HG03469 (cell line): Measurements from ENCODE around the gene BLACAT1.

Experiments used
- ATAC-seq: cut with Tn5 transposase; IDR thresholded peaks from one replicate; pipeline ENCODE4 v1.9.1; 2021; ENCODE audit warnings: mild to moderate bottlenecking, moderate library complexity, moderate number of reproducible peaks; ENCODE audit not compliant: unreplicated experiment

BLACAT1 gene

DNA sequence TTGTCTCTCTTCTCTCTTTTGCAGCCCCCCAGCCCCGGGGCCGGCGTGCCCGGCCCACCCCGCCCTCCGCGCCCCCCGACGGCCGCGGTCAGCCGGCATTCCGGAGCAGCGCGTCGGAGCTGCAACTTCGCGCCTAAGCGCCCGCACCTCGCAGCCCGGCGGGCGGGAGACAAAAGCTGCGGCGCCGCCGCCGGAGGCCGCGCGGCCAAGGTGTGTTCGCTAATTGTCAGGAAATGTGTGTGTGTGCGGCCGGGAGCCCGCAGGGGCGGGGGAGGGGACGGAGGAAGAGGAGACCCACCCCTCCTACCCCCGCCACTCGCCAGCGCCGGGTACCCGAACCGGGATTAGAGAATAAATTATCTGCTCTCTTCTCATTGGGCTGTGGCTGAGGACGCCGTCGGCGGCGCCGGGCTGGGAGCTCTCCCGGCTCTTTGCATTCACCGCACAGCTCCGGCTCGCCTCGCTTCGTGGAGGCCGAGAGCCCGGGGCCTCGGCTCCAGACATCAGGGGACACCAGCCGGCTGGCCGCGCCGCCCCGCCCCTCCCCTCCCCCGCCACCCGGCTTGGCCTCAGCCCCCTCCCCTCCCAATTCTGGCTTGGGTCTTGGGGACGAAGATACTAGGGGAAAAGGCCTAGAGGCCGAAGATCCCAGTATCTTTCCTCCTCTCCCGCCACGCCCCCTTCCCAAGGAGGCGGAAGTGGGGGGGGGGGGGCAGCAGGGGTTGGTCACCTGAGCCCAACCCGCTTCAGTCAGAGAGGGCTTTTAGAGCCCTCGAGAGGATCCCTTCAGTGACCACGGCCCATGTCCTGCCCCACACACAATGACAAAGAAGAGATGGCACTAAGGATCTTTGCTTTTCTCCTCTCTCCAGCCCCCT lies 1.3 kb upstream of the BLACAT1 start:
- ATAC-seq: no peak

DNA sequence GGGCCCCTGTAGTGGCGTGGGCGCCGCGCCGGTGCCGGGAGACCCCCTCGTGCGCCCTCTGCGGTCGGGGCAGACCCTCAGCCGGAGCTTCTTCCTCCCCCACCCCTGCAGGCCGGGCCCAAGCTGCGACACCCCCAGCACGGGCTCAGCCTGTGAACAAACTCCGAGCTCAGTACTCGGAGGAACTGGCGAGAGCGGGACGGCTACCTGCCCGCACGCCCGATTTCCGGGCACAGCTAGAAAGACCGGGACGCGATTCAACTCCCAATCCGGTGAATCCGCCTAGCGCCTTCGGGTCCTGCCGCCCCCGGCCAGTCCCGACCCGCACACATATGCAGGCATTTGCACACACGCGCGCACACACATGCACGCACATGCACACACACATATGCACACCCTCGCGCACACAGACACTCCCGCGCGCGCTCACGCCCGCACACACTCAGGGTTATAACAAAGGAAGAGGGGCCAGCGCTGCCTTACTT lies 580 bp upstream of the BLACAT1 start:
- ATAC-seq: no peak

DNA sequence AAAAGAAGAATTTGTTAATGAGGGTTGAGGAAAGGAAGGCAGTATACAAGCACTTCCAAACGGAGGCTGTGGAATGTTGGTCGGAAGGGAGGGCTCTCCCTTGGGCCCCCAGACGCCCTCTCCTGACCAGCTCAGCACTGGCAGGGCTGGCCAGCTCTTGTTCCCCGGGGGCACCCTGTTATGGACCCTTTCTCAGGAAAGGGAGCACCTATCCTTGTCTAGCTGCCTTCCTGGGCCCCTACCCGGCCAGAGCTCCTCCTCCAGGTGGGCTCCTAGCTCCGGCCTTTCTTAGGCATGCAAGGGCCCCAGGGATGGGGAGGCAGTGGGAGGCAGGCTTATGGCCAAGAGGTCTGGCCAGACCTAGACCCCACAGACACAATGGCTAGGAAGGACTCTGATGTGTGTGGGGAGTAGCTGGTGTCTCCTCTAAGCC lies 926 bp downstream of the BLACAT1 start:
- no peak for ATAC-seq

DNA sequence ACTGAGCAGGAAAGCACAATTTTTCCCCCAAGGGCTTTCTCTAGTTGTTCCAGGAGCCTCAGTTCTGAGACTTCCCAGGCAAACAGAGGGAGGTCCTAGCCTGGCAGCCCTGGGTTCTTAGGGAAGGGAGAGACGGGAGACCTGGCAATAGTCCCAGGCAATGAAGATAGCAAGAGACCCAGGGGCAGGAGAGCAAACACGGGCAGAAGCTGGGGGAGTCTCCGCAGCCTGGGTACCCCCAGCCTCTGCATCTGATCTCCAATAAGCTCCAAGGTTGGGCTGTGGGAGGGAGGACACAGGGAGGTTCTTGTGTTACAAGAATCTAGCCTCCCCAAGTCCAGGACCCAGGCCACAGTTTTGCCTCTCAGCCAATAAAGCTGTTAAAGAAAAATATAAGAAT lies 2.4 kb downstream of the BLACAT1 start:
- no peak for ATAC-seq

DNA sequence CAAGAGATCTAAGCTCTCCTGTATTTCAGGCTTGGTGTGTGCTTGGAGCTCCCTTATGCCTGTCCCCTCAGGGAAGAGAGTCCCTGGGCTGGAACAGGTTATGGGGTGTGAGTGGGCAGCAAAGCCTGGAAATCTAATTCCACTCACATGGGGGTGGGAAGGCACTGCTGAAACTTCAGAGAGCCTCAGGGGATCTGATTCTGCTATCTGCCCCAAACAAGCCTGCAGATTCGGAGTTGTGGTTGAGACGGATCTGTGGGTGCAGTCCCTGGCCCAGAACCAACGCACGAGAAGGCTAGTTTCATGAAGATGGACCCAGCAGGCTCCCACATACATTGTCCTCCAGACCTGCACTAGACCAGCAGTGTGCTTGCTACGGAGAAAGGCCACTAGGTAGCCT lies 2.9 kb downstream of the BLACAT1 start:
- ATAC-seq: no peak

DNA sequence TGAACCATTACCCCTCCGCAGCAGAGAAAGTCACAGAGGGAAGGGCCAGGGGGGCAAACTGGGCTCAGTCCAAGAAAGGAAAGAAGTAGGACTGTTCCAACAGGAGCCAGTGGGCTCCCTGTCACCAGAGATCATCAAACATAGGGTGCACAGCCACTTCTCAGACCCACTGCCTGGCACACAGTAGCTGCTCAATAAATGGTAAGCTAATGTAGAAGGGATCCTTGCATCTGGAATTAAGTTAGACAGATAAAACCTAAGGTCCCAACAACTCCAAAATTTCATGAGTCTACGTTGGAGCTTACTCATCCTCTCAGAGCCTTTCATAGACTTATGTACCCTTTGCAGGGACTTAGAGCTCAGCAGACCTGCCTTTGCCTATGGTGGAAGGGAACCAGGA lies 3.5 kb downstream of the BLACAT1 start:
- ATAC-seq: no peak

DNA sequence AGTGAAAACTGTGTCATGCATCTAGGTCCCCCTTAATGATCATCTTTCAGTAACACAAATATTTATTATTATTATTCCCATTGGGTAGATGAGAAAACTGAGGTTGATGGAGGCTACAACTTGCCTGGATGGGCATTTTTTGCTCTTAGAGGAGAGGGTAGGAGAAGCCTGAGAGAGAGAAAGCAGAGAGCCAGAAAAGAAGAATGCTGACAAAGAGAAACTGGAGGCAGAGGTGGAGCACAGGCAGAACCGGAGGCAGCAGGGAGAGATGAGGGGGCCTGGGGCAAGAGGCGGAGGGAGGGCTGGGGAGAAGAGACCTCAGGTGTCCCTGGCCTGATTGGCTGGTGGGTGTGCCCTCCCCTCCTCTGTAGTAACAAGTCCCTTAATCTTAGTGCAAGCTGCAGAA lies 4.1 kb downstream of the BLACAT1 start:
- no peak for ATAC-seq

DNA sequence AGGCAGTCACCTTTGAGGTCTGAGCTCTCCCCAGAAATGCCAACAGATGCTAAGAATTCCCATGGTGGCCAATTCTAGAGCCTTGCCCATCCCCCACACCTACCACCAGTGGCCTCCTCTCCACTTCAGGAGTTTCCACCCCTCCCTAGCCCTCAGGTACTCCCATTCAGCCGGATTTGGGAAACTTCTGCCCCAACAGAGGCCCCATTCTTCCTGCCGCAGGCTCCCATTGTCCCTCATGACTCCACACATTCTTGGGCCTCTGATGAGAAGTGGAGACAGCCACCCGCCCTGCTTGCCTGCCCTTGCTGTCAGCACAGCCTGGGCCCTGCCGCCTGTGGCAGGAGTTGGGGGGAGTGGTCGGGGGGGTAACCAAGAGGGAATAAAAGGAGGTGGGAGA lies 4.6 kb downstream of the BLACAT1 start:
- no peak for ATAC-seq

DNA sequence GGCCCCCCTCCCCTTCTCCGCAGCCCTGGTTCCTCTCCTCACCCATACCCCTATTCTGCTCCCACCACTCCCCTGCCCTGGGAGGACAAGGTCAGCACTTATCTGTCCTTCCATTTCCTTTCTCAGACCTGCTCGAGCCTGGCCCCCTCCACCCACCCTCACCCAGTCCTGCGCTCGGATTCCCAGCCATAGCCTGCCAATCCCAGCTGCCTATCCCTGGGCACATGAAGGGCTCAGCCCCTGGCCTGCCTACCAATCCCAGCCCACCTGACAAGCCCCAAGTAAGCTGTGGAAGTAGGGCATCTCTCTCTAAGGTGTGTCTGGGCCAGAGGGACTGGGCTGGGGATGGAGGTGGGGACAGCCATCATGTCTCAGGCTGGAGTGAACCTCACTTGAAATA lies 5.4 kb downstream of the BLACAT1 start:
- no peak for ATAC-seq

DNA sequence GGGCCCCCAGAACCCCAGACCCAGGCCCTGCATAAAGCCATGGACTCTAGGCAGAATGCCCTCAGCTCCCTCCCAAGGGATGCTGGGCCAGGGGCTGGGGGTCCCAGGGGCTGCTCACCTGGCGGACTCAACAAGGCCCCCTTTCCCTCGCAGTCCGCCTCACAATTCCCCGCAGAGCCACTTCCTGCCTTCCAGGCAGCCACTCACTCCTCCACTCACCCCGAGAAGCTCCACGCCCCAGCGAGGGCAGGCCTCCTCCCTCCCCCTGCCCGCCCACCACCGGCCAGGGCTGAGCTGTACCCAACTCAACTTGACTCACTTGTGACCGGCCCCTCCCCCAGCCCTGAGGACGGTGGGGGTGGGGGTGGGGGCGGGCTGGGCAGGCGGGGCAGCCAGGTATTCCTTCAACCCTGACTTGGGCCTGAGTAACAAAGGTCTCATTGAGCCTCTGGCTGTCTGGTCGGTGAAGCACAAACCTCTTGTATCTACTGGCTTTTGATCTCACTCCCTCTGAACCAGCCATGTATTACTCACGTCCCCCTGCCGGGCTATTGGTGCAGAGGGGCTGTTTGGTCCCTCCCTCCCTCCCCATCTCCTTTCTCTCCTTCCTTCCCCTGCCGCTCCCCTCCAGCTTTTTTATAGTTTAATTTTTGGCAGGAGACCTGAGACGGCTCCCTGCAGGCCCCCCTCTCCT lies 5.9 kb downstream of the BLACAT1 start:
- no peak for ATAC-seq

DNA sequence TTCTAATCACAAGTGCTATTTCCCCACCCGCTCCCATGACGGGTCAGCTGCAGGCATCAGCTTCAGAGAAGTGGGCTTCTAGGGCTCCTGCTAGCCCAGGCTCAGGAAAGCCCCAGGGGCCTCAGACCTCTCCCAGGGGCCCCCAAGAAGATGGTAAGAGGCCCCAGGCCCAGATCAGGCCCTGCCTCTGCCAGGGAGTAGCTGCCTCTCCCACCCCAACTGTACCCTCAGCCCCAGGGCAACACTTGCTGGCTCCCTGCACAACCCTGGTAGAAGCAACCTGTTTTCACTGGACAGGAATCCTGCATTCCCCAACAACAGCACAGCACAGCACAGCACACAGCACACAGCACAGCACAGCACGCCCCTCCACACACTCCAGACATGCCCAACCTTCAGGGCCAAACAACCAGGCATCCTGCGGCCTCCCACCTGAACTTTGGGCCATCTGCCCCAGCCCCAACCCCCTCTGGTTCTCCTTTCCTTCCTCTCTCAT lies 6.5 kb downstream of the BLACAT1 start:
- ATAC-seq: no peak

DNA sequence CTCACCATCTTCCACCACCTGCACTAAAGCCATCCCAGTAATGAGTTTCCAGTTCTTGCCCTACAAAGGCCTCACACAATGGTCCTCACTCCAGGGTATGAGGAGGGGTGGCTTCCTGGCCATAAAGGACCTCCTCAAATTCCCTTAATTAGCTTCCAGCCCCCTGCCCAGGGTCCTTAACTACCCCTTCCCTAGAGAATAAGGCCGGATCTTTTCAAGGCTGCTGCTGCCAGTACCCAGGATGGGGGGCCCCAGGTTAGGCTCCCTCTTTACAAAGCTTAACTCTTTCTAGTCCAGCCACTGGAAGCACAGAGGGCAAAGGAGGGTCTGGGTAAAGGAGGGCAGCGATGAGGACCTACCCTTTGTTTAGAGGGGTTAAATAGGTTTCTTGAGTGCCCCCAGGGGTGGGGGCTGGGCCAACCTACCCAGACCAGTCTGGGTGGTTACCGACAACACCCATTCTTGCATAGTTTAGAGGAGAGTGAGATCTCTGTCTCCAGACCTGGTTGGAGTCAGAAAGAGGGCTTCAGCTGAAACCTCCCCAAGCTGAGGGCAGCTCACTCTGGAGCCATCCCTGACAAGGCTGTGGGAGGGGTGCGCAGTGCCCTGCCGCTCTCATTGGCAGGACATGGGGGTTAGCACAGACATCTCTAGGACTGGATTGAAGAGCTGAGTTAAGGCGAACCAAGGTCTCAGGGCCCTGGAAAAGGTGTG lies 7.1 kb downstream of the BLACAT1 start:
- no peak for ATAC-seq

DNA sequence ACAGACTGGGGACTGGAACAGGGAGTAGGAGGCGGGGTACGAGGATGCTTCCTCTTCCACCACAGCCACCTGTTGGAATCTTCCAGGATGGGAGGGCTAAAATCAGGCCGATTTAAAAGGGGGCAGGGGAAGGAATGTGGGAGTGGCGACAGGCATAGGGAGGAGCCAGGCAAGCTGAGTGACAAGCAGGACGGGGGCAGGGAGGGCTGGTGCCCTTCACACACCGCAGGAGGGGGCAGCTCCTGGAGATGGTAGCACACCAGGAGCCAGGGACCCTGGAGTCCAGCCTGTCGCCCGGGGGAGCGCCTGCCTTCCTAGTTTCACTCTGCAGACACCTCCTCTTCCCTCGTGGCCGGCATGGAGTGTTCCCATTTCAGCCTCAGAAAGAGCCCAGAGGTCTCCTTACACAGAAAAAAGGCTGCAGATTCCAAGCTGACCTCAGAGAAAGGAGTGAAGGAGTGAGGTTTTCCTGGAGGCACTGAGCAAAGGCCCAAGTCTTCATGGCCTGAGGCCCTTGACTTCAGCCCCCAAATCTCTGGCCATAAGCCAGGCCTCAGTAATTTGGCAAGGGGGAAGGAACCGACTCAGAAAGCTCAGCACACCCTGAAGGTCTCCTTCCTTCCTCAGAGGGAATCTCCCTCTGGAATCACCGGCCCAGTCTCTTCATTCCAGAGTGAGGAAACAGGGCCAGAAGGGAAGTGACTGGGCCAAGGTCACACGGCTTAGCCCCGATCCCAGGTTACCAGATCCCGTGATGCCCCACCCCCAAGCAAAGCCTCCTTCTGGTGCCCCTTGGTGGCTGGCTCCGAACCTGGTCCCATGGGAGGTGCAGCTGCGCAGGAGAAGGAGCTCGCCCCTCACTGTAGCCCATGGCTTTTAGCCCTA lies 8.1 kb downstream of the BLACAT1 start:
- ATAC-seq: no peak

DNA sequence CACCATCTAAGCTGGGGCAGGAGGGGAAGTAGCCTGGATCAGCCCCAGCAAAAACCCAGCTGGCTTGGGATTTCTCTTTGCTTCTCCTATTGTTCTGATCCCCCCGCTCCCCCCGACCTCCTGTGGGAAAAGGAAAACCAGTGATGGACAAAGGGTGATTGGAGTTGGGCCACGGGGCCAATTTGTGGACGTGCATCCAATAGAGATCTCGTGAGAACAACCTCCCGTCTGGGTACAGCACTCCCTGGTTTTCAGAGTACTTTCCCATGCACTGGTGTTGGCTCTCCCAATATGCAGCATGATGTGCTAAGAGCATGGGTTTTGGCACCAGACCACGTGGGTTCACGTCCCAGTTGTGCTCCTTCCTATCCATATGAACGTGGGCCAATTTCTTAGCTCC lies 9.0 kb downstream of the BLACAT1 start:
- no peak for ATAC-seq

DNA sequence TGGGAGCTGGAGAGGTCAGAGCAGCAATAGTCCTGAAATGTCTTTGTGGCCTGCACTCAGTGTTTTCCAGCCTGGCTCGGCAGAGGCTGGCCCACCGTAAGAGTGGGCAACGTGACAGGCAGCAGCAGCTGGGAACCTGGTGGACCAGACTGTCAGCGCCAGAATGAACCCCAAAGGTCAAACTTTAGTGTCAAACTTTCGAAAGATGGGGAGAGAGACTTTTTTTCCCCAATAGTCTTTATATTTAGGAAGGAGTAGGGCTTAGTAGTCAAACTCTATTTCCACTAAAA lies 10.3 kb downstream of the BLACAT1 start:
- ATAC-seq: no peak

DNA sequence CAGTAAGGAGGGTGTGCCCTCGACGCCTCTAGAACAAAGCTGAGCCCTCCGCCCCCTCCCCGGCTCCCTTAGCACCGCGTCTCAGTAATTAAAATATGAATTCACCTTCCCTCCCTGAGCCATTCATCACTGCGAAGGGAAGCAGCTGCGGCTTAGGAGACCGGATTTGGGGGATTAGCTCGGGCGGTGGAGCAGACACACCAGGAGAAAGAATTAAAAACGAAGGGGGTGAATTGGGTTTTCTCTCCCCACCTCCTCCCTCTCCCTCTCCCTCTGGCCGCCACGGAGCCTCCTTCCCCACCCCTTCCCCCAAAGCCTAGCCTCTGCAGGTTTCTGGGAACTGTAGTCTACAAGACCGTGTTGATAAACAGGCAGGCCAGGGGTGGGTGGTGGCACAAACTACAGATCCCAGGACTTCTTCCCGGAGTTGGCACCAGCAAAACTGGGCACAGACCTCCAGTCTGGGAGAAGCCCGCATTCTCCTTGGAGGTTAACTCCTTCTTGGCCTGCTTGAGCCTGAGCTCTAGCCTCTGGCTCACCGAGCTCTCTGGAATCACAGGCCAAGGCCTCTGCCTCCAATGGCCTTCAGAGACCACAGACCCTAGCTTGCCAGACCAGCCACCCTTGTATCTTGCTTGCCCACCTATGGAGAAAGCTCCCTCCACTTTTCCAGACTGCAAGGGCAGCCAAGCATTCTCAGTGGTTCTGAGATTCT lies 10.8 kb downstream of the BLACAT1 start:
- no peak for ATAC-seq

DNA sequence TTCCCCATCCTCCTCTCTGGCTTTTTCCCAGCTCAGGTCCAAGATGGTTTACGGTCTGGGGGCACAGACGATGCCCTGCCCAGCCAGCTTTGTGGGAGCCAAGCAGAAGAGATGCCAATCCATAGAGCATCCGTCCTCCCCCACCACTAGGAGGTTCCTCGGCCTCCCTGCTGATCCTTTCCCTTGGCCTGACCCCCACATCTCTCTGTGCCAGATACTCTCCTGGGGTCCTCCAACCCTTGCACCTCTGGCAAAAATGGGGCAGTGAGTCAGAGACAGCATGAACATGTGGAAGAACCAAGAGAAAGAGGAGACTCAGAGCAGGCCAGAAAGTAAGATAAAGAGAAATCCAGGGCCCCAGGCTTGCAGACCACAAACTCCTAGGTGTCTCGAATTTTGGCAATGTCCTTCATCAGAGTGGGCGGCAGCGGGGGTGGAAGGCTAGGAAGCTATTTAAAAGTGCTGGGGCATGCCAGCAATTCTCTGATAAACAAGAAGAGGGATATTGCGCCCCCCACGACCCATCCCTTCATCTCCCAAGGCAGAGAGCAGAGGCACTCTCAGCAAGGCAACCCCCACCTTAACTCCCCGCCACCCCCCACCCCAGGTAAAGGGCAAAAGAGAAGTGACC lies 11.4 kb downstream of the BLACAT1 start:
- no peak for ATAC-seq

DNA sequence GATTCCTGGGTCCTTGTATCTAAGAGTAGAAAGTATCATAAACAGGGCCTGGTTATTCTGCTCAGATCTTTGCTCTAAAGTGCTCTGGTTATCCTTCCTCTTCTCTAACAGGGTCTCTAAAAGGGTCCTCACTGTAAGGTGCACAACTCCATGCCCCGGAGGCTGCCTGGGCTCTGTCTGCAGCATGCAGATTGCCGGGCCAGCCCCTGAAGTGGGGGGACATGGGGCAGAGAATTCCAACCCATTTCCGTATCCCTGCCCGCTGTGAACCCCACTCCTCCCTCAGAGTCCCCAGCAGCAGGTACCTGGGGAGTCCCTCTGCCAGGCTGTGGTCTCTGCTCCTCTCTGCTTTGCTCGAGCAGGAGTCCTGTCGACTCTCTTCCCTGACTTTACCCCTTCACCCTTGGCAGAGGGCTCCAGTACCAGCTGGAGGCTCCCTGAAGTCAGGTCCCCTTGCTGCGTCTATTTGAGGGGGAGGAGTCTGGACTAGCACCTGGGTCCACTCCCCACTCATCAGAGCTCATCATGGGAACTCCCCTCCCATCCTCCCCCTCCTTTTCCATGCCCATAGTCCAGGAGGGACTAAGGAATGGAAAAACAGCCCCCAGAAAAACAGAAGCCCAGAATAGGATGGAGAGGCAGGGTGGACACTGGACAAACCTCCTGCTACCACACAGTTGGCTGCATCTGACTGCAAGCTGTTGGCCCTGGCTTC lies 12.1 kb downstream of the BLACAT1 start:
- no peak for ATAC-seq
